Choroid plexus epithelial cell (primary cell): ENCODE data around the gene KRT5.
A peak's percentile ranks its signal among the peaks of the same experiment; 100 is the strongest.

Source experiments
- DNase-seq: peaks from one replicate; pipeline ENCODE4 v3.0.0-alpha.2; 2010; ENCODE audit warnings: low read depth
- H3K4me3 ChIP-seq: 2 replicates; pipeline ENCODE4 v1.5.1; 2011; ENCODE audit warnings: low read depth, mild to moderate bottlenecking, control low read depth, low read length, moderate library complexity
- TF ChIP-seq, protein P1 (sequence below): conservative IDR thresholded peaks from 2 replicates; pipeline ENCODE4 v1.5.1; 2011; ENCODE audit warnings: low read depth, mild to moderate bottlenecking, control low read depth, inconsistent platforms, low read length, moderate library complexity

Gene KRT5

DNA sequence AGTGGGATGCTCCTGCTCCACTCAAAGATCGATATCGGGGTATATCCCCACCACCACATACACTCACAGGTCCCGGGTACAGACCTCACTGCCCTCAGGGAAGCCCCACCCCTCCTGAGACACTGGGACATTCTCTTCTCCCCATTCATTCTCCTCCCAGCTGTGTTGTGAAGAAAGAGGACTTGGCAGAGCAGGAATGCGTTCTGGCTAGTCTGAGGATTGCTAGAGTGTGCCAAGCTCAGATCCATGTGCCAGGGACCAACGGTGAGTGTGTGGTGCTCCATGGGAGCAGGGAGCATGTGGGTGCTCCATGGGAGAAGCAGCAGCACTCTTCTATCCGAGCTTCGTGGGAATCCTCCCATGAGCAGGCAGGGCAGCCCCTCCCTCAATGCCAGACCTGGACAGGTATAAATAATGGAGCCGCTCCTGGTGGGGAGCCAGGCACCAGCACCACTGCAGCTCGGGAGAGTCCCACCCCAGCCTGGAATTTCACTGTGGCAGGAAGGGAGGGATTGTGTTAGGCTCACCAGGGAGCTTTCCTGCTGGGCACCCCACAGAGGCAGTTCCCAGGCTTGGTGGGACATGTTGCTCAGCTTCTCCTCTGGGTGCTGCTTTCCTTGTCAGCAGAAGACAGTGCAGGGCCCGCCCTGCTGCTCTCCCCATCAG is 2.3 kb upstream of the KRT5 start:
- DNase-seq = peak; percentile 10

DNA sequence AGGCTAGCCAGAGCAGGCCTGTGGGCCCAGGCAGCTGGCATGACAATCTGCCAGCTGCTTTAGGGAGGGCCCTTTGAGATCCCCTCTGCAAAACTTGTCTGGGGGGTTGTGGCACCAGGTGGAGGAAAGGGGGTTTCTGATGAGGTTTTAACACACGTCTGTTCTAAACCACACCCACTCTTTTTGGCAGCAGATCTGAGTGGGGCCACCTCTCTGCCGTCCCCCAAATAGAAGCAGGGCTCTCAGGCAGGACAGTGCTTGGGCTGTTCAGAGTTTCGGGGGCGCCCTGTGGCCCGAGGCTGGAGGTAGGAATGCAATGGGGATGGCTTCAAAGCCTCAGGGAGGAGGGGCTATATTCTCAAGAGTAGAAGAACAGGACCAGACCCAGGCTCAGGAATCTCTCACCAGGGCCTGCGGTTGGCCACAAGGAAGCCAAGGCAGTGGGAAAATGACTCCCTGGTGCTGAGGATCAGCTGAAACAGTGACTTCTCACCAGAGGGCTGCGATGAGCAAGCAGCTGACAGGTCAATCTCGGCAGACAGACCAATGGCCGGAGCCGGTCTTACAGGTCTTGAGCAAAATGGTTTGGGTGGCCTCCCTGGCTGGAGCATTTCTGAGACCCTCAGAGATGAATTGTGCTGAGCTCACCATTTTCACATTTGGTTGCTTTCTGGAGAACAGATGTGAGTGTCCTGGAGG is 1.5 kb upstream of the KRT5 start:
- TF ChIP-seq, protein P1, sequence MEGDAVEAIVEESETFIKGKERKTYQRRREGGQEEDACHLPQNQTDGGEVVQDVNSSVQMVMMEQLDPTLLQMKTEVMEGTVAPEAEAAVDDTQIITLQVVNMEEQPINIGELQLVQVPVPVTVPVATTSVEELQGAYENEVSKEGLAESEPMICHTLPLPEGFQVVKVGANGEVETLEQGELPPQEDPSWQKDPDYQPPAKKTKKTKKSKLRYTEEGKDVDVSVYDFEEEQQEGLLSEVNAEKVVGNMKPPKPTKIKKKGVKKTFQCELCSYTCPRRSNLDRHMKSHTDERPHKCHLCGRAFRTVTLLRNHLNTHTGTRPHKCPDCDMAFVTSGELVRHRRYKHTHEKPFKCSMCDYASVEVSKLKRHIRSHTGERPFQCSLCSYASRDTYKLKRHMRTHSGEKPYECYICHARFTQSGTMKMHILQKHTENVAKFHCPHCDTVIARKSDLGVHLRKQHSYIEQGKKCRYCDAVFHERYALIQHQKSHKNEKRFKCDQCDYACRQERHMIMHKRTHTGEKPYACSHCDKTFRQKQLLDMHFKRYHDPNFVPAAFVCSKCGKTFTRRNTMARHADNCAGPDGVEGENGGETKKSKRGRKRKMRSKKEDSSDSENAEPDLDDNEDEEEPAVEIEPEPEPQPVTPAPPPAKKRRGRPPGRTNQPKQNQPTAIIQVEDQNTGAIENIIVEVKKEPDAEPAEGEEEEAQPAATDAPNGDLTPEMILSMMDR = no peak
- DNase-seq = peak; percentile 65
- no peak overlapping the region for H3K4me3 ChIP-seq

More for the DNA sequence above, 2.3 kb upstream of the KRT5 start:
- H3K4me3 ChIP-seq = no peak overlapping the region
- TF ChIP-seq, protein P1 = no peak

DNA sequence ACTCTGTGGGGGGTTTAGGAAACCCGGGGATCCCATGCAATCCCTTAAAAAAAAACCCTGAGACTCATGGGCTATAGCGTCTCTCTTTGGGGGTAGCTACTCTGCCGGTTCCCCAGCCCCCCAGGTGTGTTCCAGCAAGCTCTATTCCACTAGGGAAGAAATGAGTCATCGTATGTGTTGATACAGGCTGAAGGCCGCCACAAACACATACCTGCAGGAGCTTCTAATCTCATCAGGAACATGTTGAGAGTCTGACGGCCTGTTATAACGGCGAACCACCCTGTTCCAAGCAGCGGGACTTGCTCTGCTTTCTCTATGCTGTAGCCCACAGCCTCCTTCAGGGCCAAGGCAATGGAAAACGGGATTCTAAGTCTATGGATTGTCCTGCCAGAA is 977 bp upstream of the KRT5 start:
- TF ChIP-seq, protein P1 = no peak
- no peak overlapping the region for H3K4me3 ChIP-seq
- DNase-seq = peak; percentile 25

DNA sequence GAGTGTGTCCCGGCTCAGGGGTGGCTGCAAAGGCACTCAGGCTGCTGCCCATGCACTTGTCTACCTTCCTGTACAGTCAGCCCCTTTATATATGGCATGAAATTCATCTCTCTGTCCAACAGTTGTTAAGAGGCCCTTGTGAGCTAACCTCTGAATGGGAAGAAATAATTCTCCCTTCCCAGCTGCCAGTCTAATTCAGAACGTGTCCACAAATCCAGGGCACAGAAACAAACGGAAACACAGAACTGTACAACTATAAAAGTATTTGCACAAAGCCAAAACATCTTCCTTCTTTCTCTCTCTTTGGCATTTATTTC is 849 bp downstream of the KRT5 start:
- TF ChIP-seq, protein P1 = no peak
- DNase-seq = no peak
- H3K4me3 ChIP-seq = no peak overlapping the region

DNA sequence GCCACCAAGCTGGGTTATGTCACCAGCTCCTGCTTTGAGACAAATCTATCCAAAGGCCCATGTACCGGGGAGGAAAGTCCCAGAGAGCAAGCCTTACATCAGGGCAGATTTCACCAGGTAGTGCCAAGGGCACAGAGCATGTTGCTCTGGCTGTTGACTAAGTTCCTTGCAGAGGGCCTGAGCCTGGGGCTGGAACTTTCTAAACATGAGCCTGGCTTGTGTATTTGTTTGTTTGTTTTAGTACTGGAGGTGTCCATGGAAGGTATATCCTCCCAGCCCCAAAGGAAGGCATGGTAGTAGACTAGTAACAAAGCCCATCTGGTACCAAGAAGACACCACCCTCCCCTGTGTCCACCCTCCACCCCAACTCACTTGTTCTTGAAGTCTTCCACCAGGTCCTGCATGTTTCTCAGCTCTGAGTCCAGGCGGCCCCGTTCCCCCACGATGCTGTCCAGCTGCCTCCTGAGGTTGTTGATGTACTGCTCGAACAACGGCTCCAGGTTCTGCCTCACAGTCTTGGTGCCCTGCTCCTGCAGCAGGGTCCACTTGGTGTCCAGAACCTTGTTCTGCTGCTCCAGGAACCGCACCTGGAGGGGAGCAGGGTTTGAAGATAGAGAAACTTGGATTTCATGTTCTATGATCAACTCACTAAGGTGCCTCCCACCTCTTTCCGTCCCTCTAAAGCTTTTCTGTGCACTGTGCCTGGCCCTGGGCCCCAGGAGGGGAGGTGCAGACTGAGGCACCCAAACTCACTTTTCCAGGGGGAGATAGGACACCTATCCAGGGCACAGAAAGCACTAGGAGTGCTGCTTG is 1.4 kb downstream of the KRT5 start:
- no peak overlapping the region for H3K4me3 ChIP-seq

DNA sequence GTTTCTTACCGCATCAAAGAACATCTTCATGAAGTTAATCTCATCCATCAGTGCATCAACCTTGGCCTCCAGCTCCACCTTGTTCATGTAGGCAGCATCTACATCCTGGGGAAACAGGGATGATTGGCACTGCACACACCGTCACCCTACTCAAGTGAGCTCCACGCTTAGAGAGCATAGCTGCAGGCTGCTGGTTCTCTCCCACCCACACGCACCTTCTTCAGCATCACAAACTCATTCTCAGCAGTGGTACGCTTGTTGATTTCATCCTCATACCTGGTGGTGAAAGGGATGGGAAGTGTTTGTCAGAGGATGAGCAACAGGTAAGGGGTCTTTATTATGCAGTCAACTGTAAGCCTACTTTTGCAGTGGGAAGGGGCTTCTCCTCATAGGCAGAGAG is 2.3 kb downstream of the KRT5 start:
- DNase-seq = no peak
- no peak overlapping the region for H3K4me3 ChIP-seq
- TF ChIP-seq, protein P1 = no peak

More for the DNA sequence above, 1.4 kb downstream of the KRT5 start:
- no peak for DNase-seq
- TF ChIP-seq, protein P1 = no peak
